Ishikawa (cell line): Measurements from ENCODE around the gene MYPOP.

Experiments used
- CEBPB ChIP-seq: IDR thresholded peaks from 2 replicates; pipeline ENCODE4 v1.6.1; 2012
- CREB1 ChIP-seq: IDR thresholded peaks from 2 replicates; pipeline ENCODE4 v1.6.1; 2012; ENCODE audit warnings: low read depth
- EGR1 ChIP-seq: IDR thresholded peaks from 2 replicates; pipeline ENCODE4 v1.6.1; 2012
- EP300 ChIP-seq: IDR thresholded peaks from 2 replicates; pipeline ENCODE4 v1.6.1; 2012; ENCODE audit warnings: borderline replicate concordance
- FOXM1 ChIP-seq: IDR thresholded peaks from 2 replicates; pipeline ENCODE4 v1.6.1; 2012; ENCODE audit warnings: low read depth, borderline replicate concordance
- NFIC ChIP-seq: IDR thresholded peaks from 2 replicates; pipeline ENCODE4 v1.6.1; 2012
- RAD21 ChIP-seq: IDR thresholded peaks from 2 replicates; pipeline ENCODE4 v1.6.1; 2012; ENCODE audit warnings: low read depth
- TAF1 ChIP-seq: IDR thresholded peaks from 2 replicates; pipeline ENCODE4 v1.6.1; 2012; ENCODE audit warnings: low read depth, mild to moderate bottlenecking
- TCF12 ChIP-seq: IDR thresholded peaks from 2 replicates; pipeline ENCODE4 v1.6.1; 2012; ENCODE audit warnings: low read depth
- YY1 ChIP-seq: IDR thresholded peaks from 2 replicates; pipeline ENCODE4 v1.6.1; 2012; ENCODE audit warnings: low read depth
- ZBTB7A ChIP-seq: IDR thresholded peaks from 2 replicates; pipeline ENCODE4 v1.6.1; 2012; ENCODE audit warnings: low read depth
- TF ChIP-seq, protein P1 (sequence below): IDR thresholded peaks from 2 replicates; pipeline ENCODE4 v1.6.1; 2012
- TF ChIP-seq, protein P2 (sequence below): IDR thresholded peaks from 2 replicates; pipeline ENCODE4 v1.6.1; 2012; ENCODE audit warnings: low read depth, mild to moderate bottlenecking
- TF ChIP-seq, protein P3 (sequence below): IDR thresholded peaks from 2 replicates; pipeline ENCODE4 v1.6.1; 2012

DNA sequence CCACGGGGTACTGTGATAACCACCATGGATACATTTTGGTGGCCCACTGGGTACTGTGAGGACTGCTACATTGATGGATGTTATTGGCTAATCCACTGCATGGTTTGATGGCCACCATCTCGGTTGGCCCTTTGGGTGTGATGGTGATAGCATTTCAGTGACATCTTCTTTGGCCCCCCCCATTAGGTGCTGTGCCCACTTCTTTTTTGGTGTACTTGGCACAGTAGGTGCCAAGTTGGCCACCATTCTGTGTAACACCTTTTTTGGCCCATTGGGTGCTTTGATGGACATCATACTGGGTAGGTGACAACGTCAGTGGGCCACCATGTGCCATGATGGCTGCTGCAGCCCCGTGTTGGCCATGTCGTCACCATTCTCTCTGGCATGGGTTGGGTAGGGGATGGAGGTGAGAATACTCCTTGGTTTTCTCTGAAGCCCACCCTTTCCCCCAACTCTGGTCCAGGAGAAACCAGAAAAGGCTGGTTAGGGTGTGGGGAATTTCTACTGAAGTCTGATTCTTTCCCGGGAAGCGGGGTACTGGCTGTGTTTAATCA lies 29.1 kb downstream of the MYPOP start:
- TF ChIP-seq, protein P1, sequence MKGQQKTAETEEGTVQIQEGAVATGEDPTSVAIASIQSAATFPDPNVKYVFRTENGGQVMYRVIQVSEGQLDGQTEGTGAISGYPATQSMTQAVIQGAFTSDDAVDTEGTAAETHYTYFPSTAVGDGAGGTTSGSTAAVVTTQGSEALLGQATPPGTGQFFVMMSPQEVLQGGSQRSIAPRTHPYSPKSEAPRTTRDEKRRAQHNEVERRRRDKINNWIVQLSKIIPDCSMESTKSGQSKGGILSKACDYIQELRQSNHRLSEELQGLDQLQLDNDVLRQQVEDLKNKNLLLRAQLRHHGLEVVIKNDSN = no peak
- TF ChIP-seq TAF1 (no peak), RAD21 (no peak), TCF12 (no peak), YY1 (no peak), EGR1 (no peak), EP300 (no peak), FOXM1 (no peak), ZBTB7A (no peak), CEBPB (no peak), CREB1 (no peak), NFIC (no peak)
- TF ChIP-seq, protein P2, sequence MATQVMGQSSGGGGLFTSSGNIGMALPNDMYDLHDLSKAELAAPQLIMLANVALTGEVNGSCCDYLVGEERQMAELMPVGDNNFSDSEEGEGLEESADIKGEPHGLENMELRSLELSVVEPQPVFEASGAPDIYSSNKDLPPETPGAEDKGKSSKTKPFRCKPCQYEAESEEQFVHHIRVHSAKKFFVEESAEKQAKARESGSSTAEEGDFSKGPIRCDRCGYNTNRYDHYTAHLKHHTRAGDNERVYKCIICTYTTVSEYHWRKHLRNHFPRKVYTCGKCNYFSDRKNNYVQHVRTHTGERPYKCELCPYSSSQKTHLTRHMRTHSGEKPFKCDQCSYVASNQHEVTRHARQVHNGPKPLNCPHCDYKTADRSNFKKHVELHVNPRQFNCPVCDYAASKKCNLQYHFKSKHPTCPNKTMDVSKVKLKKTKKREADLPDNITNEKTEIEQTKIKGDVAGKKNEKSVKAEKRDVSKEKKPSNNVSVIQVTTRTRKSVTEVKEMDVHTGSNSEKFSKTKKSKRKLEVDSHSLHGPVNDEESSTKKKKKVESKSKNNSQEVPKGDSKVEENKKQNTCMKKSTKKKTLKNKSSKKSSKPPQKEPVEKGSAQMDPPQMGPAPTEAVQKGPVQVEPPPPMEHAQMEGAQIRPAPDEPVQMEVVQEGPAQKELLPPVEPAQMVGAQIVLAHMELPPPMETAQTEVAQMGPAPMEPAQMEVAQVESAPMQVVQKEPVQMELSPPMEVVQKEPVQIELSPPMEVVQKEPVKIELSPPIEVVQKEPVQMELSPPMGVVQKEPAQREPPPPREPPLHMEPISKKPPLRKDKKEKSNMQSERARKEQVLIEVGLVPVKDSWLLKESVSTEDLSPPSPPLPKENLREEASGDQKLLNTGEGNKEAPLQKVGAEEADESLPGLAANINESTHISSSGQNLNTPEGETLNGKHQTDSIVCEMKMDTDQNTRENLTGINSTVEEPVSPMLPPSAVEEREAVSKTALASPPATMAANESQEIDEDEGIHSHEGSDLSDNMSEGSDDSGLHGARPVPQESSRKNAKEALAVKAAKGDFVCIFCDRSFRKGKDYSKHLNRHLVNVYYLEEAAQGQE = no peak
- TF ChIP-seq, protein P3, sequence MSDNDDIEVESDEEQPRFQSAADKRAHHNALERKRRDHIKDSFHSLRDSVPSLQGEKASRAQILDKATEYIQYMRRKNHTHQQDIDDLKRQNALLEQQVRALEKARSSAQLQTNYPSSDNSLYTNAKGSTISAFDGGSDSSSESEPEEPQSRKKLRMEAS = no peak
